Effector memory CD4-positive, alpha-beta T cell (primary cell): ENCODE measurements around the gene TM9SF1.

ENCODE experiments used
- DNase-seq, 3 donors: peaks; one replicate each; pipeline ENCODE4 v3.0.0-alpha.2; 2020
- H3K27ac ChIP-seq: 2 replicates; pipeline ENCODE4 v1.7.0; 2013; ENCODE audit warnings: mild to moderate bottlenecking, low read length, moderate library complexity; ENCODE audit not compliant: insufficient read depth, poor library complexity, severe bottlenecking
- H3K27me3 ChIP-seq: replicated peaks from 2 replicates; pipeline ENCODE4 v1.7.0; 2013; ENCODE audit warnings: mild to moderate bottlenecking, low read length; ENCODE audit not compliant: insufficient read depth, control insufficient read depth, poor library complexity, severe bottlenecking
- H3K36me3 ChIP-seq: 2 replicates; pipeline ENCODE4 v1.7.0; 2013; ENCODE audit warnings: mild to moderate bottlenecking, low read length, moderate library complexity; ENCODE audit not compliant: control insufficient read depth, insufficient read depth
- H3K4me1 ChIP-seq: 2 replicates; pipeline ENCODE4 v1.7.0; 2013; ENCODE audit warnings: low read length, mild to moderate bottlenecking; ENCODE audit not compliant: control insufficient read depth, insufficient read depth, poor library complexity, severe bottlenecking
- H3K4me3 ChIP-seq: 2 replicates; pipeline ENCODE4 v1.7.0; 2013; ENCODE audit warnings: low read length, low read depth, mild to moderate bottlenecking; ENCODE audit not compliant: insufficient read depth, poor library complexity, severe bottlenecking
- H3K9me3 ChIP-seq: 2 replicates; pipeline ENCODE4 v1.7.0; 2013; ENCODE audit warnings: mild to moderate bottlenecking, low read length, moderate library complexity; ENCODE audit not compliant: control insufficient read depth

Gene TM9SF1

DNA sequence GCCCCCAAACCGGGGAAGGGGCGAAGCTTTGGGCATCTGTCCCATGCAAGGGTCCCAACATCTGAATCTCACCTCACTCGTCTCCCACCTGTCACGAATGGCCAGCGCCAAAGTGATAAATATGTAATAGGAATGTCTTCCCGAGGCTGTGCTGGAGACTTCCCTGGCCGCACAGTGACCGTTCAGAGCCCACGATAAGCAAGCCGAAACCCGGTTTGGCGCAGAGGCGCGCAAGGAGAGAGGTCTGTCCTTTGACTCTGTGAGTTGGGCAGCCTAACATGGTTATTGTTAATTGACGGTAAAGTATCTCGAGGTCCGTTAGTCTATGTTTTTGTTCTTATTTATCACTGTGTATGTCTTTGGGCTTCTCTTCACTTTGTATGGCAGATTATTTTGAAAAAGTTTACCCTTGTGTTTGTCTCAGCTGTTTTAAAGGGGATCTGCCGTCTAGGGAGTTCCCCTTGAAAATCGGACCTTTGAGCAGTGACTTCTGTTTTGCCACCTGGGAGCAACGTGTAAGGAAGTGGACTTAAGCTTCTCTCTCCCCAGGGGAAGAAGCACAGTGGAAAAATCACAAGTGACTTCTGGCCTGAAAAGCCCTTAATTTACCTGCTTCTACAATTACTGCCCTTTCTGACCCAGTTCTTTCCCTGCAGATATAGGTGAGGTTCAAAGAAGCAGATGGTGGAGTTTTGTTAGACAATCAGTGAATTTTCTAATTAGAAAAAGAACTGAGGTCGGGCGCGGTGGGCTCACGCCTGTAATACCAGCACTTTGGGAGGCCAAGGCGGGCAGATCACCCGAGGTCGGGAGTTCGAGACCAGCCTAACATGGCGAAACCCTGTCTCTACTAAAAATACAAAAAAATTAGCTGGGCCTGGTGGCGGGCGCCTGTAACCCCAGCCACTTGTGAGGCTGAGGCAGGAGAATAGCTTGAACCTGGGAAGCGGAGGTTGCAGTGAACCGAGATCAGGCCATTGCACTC is 1.1 kb upstream of the TM9SF1 start:
- peaks cover 6% of the 10 kb centered on the region for H3K36me3 ChIP-seq
- peak overlapping the region; percentile 99 for H3K27ac ChIP-seq
- DNase-seq, result no peak

DNA sequence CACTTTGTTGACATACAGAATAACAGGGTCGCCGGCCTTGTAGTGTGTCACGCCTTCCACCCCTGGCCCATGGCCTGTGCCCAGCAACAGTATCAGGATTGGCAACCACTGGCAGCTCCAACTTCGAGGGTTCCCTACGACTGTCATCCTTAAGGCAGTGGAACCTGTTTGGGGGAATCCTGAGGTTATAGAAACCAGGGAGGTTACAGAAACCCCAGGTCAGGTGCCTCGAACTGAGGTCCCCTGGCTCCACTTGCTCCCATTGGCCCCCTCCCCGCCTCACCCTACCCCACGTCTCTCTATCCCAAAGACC is 412 bp downstream of the TM9SF1 start:
- DNase-seq, result no peak
- Histone ChIP-seq H3K36me3 (peaks cover 12% of the 10 kb centered on the region), H3K4me3 (peak overlapping the region; percentile 81), H3K27me3 (no peaks in the 10 kb centered on the region), H3K4me1 (peaks cover 12% of the 10 kb centered on the region), H3K9me3 (no peaks in the 10 kb centered on the region), H3K27ac (peak overlapping the region; percentile 99)

More for the DNA sequence above, 1.1 kb upstream of the TM9SF1 start:
- no peaks in the 10 kb centered on the region for H3K27me3 ChIP-seq
- peak overlapping the region; percentile 81 for H3K4me3 ChIP-seq
- peaks cover 12% of the 10 kb centered on the region for H3K4me1 ChIP-seq
- no peaks in the 10 kb centered on the region for H3K9me3 ChIP-seq

DNA sequence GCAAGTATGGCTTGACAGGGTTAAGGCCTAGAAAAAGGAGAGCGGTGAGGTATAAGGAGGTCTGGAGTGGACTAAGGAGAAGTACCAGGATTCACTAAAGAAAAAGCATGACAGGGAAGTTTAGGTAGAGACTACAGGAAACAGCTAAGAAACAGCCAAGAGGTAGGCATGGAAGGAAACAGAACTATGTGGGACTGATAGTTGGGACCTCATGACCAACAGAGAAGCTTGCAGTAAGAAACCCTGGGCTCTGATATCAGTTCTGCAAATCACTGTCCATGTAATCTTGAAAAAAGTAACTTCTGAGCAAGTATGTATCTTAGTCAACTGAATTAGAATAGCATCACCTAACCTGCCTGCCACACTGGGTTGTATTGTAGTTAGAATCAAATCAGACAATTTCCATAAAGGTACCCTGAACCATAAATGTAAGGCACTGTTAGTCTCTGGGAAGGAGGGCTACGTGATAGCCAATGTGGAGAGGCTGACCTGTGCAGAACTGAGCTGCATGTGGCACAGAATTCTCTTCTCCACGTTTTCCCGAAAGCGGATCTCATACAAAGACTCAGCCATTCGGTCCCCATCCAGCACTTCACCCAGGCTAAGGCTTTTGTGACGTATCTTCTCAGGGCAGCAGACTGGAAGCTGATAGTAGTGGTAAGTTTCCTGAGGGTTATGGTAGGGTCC is 912 bp downstream of the TM9SF1 start:
- Histone ChIP-seq H3K36me3 (peaks cover 12% of the 10 kb centered on the region), H3K27ac (peak overlapping the region; percentile 99), H3K27me3 (no peaks in the 10 kb centered on the region), H3K9me3 (no peaks in the 10 kb centered on the region), H3K4me1 (peaks cover 12% of the 10 kb centered on the region), H3K4me3 (peak overlapping the region; percentile 81)
- DNase-seq, result no peak

DNA sequence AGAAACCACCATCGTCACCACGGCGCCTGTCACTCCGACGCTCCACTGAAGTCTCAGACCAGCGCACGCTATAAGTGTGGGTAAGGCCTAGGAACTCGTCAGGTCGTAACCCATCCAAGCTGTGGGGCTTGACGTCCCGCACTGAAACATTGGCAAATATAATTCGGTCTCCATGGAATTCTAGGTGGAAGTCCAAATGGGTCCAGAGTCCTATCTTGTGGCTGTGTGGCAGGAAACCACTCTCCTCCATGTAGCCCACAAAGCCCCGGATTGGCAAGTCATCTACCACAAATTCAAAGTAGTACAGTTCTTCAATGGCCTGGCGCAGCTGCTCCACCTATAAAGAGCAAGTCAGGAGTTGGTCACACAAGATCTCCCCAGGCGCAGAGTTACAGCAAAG is 2.3 kb downstream of the TM9SF1 start:
- DNase-seq, result no peak
- H3K36me3 ChIP-seq, result peaks cover 12% of the 10 kb centered on the region
- H3K27me3 ChIP-seq, result no peaks in the 10 kb centered on the region
- H3K9me3 ChIP-seq, result no peaks in the 10 kb centered on the region
- peaks cover 21% of the 10 kb centered on the region for H3K4me1 ChIP-seq
- no peak overlapping the region for H3K27ac ChIP-seq
- H3K4me3 ChIP-seq, result no peak overlapping the region

DNA sequence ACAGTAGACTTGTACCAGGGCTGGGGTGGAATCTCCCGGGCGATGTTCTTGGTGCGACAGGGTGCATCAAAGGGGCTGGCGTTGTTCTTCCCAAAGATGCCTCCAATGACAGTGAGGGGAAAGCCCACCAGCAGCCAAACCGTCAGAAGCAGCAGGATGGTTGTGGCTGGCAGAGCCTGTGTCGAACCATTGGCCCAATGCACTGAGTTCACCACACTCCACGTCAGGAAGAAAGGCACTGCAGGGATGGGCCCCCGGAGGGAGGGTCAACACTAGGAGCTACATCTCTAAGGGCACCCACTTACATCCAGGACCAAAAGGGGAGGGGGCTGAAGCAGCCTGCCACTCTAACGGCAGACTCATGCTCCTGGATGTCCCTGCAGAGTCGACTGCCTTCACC is 4.8 kb downstream of the TM9SF1 start:
- Histone ChIP-seq H3K36me3 (peaks cover 29% of the 10 kb centered on the region), H3K27me3 (no peaks in the 10 kb centered on the region), H3K4me1 (peaks cover 28% of the 10 kb centered on the region), H3K27ac (no peak overlapping the region), H3K9me3 (no peaks in the 10 kb centered on the region), H3K4me3 (no peak overlapping the region)
- DNase-seq, result no peak

DNA sequence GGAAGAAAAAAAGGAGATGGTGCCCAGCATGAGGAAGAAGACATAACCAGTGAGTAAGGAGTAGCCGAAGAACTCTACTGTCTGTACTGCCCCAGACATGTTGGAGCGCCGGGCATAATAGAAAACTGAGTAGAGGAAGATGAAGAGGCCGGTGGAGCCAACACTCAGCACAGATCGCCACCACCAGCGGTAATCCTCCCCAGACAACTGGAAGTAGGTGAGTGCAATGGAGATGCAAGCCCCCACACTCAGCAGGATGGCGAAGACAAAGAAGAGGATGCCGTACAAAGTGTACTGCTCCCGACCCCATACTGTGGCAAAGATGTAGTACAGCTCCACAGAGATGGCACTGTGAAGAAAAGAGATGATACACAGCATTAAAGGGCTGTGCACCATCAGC is 5.8 kb downstream of the TM9SF1 start:
- Histone ChIP-seq H3K27me3 (no peaks in the 10 kb centered on the region), H3K27ac (peak overlapping the region; percentile 81), H3K36me3 (peaks cover 37% of the 10 kb centered on the region), H3K4me1 (peaks cover 20% of the 10 kb centered on the region), H3K9me3 (no peaks in the 10 kb centered on the region), H3K4me3 (no peak overlapping the region)
- DNase-seq, result no peak

DNA sequence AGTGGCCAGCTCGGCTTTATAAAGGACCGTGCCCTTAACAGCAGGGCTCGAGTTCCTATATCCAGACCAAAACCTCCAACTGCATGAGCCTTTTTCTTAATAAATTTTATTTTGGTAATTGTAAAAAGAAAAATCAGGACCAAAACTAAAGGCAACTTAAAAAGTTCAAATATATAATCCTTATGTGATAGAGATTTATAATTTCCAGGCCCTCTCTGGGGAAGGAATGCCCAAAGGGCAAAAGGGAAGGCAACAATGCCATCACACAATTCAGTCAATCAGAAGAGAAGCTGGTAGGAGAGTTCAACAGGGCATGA is 6.2 kb downstream of the TM9SF1 start:
- peaks cover 41% of the 10 kb centered on the region for H3K36me3 ChIP-seq
- H3K9me3 ChIP-seq, result no peaks in the 10 kb centered on the region
- peak overlapping the region; percentile 81 for H3K27ac ChIP-seq
- no peak for DNase-seq
- H3K27me3 ChIP-seq, result no peaks in the 10 kb centered on the region
- peak overlapping the region; percentile 74 for H3K4me3 ChIP-seq
- H3K4me1 ChIP-seq, result peaks cover 19% of the 10 kb centered on the region

DNA sequence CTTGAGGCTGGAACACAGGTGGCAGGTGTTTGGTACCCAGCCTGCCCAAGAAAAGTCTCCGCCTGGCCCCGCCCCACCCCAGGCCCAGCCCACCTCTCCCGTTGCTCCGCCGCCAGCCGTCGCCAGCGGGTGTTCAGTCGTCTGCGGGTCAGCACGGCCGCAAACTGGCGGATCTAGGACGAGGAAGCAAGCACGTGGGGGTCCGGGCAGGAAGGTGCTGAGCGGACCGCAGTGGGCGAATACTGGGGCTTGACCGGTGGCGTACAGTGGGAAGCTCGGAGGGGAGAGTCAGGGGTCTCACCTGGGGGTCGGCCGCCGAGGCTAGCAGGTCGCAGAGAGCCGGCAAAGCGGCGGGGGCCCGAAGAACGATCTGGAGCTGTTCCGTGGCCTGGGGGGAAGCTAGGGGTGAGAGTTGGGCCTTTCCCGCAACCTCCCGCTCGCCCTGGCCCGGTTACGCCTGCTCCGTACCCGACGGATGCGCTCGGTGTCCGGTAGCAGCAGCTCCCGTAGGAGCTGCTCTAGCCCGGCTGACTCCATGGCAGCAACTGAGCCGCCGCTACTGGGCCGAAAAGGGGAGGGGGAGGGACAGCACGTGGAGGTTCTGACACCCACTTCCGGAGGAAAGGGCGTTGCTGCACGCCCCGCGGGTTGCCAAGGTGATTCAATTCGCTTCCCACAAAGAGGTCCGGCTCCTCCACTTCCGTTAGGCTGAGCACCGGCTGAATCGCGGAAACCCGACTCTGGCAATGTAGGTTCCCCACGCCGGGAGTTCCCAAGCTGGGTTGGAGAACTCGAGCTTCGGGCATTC is 6.8 kb downstream of the TM9SF1 start, which contains the start of gene IPO4:
IPO4 (minus strand) TSS at position 566 of the 808 bp plus-strand sequence; CDS start at position 537, 29 bp downstream.
- no peaks in the 10 kb centered on the region for H3K9me3 ChIP-seq
- peaks cover 46% of the 10 kb centered on the region for H3K36me3 ChIP-seq
- H3K4me3 ChIP-seq, result peak within 1 kb of the TSS; percentile 74
- H3K27me3 ChIP-seq, result no peaks in the 10 kb centered on the region
- peaks cover 19% of the 10 kb centered on the region for H3K4me1 ChIP-seq
- peak; percentile 92 to 95 (median 94) for DNase-seq
- H3K27ac ChIP-seq, result peak within 1 kb of the TSS; percentile 81

DNA sequence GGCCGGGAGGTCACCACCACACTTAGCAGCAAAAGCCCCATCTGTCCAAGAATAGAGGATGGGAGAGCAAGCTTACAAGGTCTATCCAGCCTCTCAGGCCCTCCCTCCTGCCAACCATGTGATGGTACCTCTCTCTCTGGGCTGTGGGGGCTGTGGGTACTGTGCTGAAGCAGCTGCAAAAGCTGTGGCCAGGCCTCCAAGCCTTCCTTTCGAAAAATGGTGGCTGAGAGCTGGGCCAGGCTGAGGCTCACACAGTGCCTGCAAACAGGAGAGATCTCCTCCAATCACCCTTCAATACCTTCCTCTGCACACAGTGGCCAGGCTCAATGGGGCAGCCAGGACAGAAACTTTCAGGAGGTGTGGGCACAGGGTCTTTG is 7.7 kb downstream of the TM9SF1 start:
- Histone ChIP-seq H3K36me3 (peaks cover 53% of the 10 kb centered on the region), H3K4me1 (peaks cover 19% of the 10 kb centered on the region), H3K9me3 (no peaks in the 10 kb centered on the region), H3K4me3 (peak overlapping the region; percentile 74), H3K27ac (peak overlapping the region; percentile 81), H3K27me3 (no peaks in the 10 kb centered on the region)
- no peak for DNase-seq
